ENCODE results near the gene RABGGTB.

- TF ChIP-seq ZBTB33 (IDR thresholded peaks at IDR 0.05) (no peak), TAF1 (conservative IDR thresholded peaks at IDR 0.05) (no peak), YY1 (IDR thresholded peaks at IDR 0.05) (no peak), CTCF (IDR thresholded peaks at IDR 0.05; ENCODE audit: low read depth, low read length, missing input control) (no peak), NR2F2 (IDR thresholded peaks at IDR 0.05) (no peak), JUND (IDR thresholded peaks at IDR 0.05) (no peak), SP1 (IDR thresholded peaks at IDR 0.05) (no peak), EGR1 (IDR thresholded peaks at IDR 0.05; ENCODE audit: low read depth in 2 of 2) (no peak)
These were observed 43.9 kb upstream of the RABGGTB start for GRCh38 chr1:75742047-75742625.

Data from liver (tissue), 3 donors.